Esophagus muscularis mucosa (tissue), 3 donors: ENCODE measurements around the gene OBP2B.
"Not testable (repeated sequence)": the region's sequence is repeated elsewhere in the genome, so short reads cannot be mapped to it uniquely, and the experiment has no call there.

ENCODE experiments used
- POLR2A ChIP-seq: fragments of 450-650 bp; IDR thresholded peaks from one replicate; pipeline ENCODE4 v1.6.1; 2017; ENCODE audit warnings: antibody characterized with exemption, moderate library complexity, mild to moderate bottlenecking, low read depth
- POLR2AphosphoS5 ChIP-seq, 2 donors: sonication (generic); formaldehyde crosslinking; IDR thresholded peaks; one replicate each; pipeline ENCODE4 v1.6.1; 2017; ENCODE audit warnings: antibody characterized with exemption in 2 of 2
- TF ChIP-seq, protein P1 (sequence below), 3 experiments: fragments of 200-600 bp in 2 of 3; fragments of 450-650 bp in 1 of 3; sonication (generic) in 2 of 3; IDR thresholded peaks; one replicate each; pipeline ENCODE4 v1.5.1; 2017 to 2019; ENCODE audit warnings: antibody characterized with exemption in 3 of 3, mild to moderate bottlenecking in 2 of 3, moderate library complexity in 1 of 3

DNA sequence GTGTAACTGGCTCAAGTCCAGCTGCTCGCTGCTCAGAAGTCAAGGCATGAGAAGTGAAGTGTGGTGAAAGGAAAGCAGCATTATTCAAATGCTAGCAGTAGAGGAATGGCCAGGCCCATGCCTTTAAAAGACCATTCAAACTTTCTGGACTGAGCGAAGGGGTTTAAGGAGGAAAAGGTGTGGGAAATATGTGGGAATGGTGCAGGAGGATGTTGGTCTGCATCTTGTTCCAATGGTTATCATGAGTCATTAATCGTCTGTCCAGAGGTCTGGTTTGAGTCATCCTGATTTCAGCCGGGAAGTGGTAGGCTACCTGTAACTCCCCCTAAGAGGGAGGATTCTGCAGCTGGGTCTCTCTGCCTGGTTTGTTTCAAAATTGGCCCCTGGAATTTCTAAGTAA lies 5.2 kb upstream of the OBP2B start:
- TF ChIP-seq, protein P1, sequence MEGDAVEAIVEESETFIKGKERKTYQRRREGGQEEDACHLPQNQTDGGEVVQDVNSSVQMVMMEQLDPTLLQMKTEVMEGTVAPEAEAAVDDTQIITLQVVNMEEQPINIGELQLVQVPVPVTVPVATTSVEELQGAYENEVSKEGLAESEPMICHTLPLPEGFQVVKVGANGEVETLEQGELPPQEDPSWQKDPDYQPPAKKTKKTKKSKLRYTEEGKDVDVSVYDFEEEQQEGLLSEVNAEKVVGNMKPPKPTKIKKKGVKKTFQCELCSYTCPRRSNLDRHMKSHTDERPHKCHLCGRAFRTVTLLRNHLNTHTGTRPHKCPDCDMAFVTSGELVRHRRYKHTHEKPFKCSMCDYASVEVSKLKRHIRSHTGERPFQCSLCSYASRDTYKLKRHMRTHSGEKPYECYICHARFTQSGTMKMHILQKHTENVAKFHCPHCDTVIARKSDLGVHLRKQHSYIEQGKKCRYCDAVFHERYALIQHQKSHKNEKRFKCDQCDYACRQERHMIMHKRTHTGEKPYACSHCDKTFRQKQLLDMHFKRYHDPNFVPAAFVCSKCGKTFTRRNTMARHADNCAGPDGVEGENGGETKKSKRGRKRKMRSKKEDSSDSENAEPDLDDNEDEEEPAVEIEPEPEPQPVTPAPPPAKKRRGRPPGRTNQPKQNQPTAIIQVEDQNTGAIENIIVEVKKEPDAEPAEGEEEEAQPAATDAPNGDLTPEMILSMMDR (IDR thresholded peaks at IDR 0.05): not testable (repeated sequence)
- TF ChIP-seq POLR2A; POLR2AphosphoS5 (IDR thresholded peaks at IDR 0.05): not testable (repeated sequence)
